GM12878 (cell line): ENCODE results near the gene JAKMIP1. TPM values are rescaled to one million over a fixed set of nuclear protein-coding genes. Genes with fewer than 3 reads are reported as not detected.

ENCODE experiments used
- ATAC-seq: fragments of 200-7000 bp; cut with Tn5 transposase; 3 replicates; pipeline ENCODE4 v1.9.1; 2020; ENCODE audit warnings: mild to moderate bottlenecking, moderate library complexity
- BruUV-seq: library from RNA; stranded (reverse); fragments of 400-500 nt; replicated peaks from 2 replicates; lab custom pipeline; 2021; lab: Mats Ljungman, UMichigan
- CTCF ChIA-PET: fragments of 300-600 bp; sonication (Branson Sonifier 250); formaldehyde crosslinking; extraction: SDS; loops from one replicate; lab custom pipeline; 2021; ENCODE audit warnings: inconsistent platforms; lab: Yijun Ruan, JAX
- POLR2A ChIA-PET: fragments of 350-600 bp; formaldehyde crosslinking; extraction: SDS; loops from one replicate; lab custom pipeline; 2021; ENCODE audit warnings: inconsistent platforms; lab: Charles Lee
- RAD21 ChIA-PET: fragments of 300-600 bp; sonication (Branson Sonifier 250); formaldehyde crosslinking; loops from one replicate; lab custom pipeline; 2023; ENCODE audit warnings: antibody characterized with exemption; ENCODE audit not compliant: unreplicated experiment; lab: Charles Lee
- SMC1A ChIA-PET: fragments of 300-600 bp; sonication (Branson Sonifier 250); formaldehyde crosslinking; loops from one replicate; lab custom pipeline; 2023; ENCODE audit not compliant: unreplicated experiment, uncharacterized antibody; lab: Charles Lee
- DNase-seq: peaks from one replicate; pipeline ENCODE4 v3.0.0-alpha.2; 2011; ENCODE audit warnings: low read depth, low spot score
- FAIRE-seq: peaks from 3 replicates; lab custom pipeline; 2011; peaks lifted over from hg19 to GRCh38; lab: Jason Lieb, UNC
- H2AFZ ChIP-seq: 2 replicates; pipeline ENCODE4 v1.6.0; 2011; ENCODE audit warnings: low read depth, low read length, control low read depth; ENCODE audit not compliant: control insufficient read depth
- H3K27ac ChIP-seq: 2 replicates; pipeline ENCODE4 v1.5.1; 2011; ENCODE audit warnings: control low read depth; ENCODE audit not compliant: control insufficient read depth, insufficient read depth
- H3K27me3 ChIP-seq, 2 experiments: replicated peaks in 1 of 2; 2 replicates each; pipeline versions ENCODE4 v1.6.0 to v1.6.1; 2011; ENCODE audit warnings: low read length in 1 of 2; ENCODE audit not compliant: control insufficient read depth in 2 of 2, insufficient read depth in 2 of 2
- H3K36me3 ChIP-seq, 2 experiments: 2 replicates each; pipeline ENCODE4 v1.5.1; 2011; ENCODE audit warnings: low read length in 1 of 2; ENCODE audit not compliant: control insufficient read depth in 2 of 2, insufficient read depth in 2 of 2
- H3K4me1 ChIP-seq: 2 replicates; pipeline ENCODE4 v1.6.1; 2011; ENCODE audit warnings: mild to moderate bottlenecking, low read length, moderate library complexity, mixed read lengths; ENCODE audit not compliant: control insufficient read depth, insufficient read depth
- H3K4me2 ChIP-seq: 2 replicates; pipeline ENCODE4 v1.6.0; 2011; ENCODE audit warnings: control low read depth; ENCODE audit not compliant: control insufficient read depth, insufficient read depth
- H3K4me3 ChIP-seq: fragments of 200-600 bp; sonication (generic); 2 replicates; pipeline ENCODE4 v1.5.1; 2016
- H3K79me2 ChIP-seq: 2 replicates; pipeline ENCODE4 v1.6.0; 2011; ENCODE audit warnings: low read length; ENCODE audit not compliant: control insufficient read depth, insufficient read depth
- H3K9ac ChIP-seq: 2 replicates; pipeline ENCODE4 v1.8.0; 2011; ENCODE audit warnings: low read length, control low read depth, mixed read lengths; ENCODE audit not compliant: control insufficient read depth, insufficient read depth
- H3K9me3 ChIP-seq: replicated peaks from 3 replicates; pipeline ENCODE4 v1.5.1; 2011; ENCODE audit warnings: mild to moderate bottlenecking, low read length; ENCODE audit not compliant: control insufficient read depth, insufficient read depth
- H4K20me1 ChIP-seq: 2 replicates; pipeline ENCODE4 v1.6.0; 2011; ENCODE audit not compliant: control insufficient read depth, insufficient read depth
- ASH2L ChIP-seq: fragments of 300-600, 200-600 bp; sonication (generic); IDR thresholded peaks from 2 replicates; pipeline ENCODE4 v1.6.1; 2017; ENCODE audit warnings: low read depth, mild to moderate bottlenecking, borderline replicate concordance
- EP300 ChIP-seq, 2 experiments: fragments of 150-350 bp in 1 of 2; IDR thresholded peaks; 2 replicates each; pipeline ENCODE4 v1.6.1; 2011 to 2012; ENCODE audit warnings: low read depth in 2 of 2, low read length in 2 of 2, borderline replicate concordance in 1 of 2, improper control_type of control experiment in 1 of 2, inconsistent platforms in 1 of 2; ENCODE audit not compliant: control insufficient read depth in 1 of 2
- ESRRA ChIP-seq: IDR thresholded peaks from 2 replicates; pipeline ENCODE4 v1.6.1; 2012; ENCODE audit warnings: mild to moderate bottlenecking, low read length, improper control_type of control experiment
- GATAD2B ChIP-seq: fragments of 450-650 bp; conservative IDR thresholded peaks from 2 replicates; pipeline ENCODE4 v1.6.1; 2017; ENCODE audit warnings: low read depth, mild to moderate bottlenecking, moderate library complexity
- MXI1 ChIP-seq: fragments of 150-350 bp; IDR thresholded peaks from 2 replicates; pipeline ENCODE4 v1.6.1; 2011; ENCODE audit warnings: low read depth, mild to moderate bottlenecking, inconsistent platforms, low read length, improper control_type of control experiment
- NFXL1 ChIP-seq: fragments of 450-650 bp; IDR thresholded peaks from 2 replicates; pipeline ENCODE4 v1.6.1; 2017; ENCODE audit warnings: antibody characterized with exemption, mild to moderate bottlenecking, borderline replicate concordance
- PAX8 ChIP-seq: fragments of 450-650 bp; IDR thresholded peaks from 2 replicates; pipeline ENCODE4 v1.6.1; 2017; ENCODE audit warnings: mild to moderate bottlenecking, moderate library complexity
- PML ChIP-seq: IDR thresholded peaks from 2 replicates; pipeline ENCODE4 v1.6.1; 2012; ENCODE audit warnings: low read length, inconsistent platforms
- POLR2A ChIP-seq: IDR thresholded peaks from 2 replicates; pipeline ENCODE4 v1.6.1; 2011; ENCODE audit warnings: low read depth, mild to moderate bottlenecking, low read length
- RCOR1 ChIP-seq: conservative IDR thresholded peaks from 2 replicates; pipeline ENCODE4 v1.6.1; 2012; ENCODE audit warnings: low read depth, low read length, improper control_type of control experiment
- SMARCA5 ChIP-seq: fragments of 450-650 bp; IDR thresholded peaks from 2 replicates; pipeline ENCODE4 v1.6.1; 2017; ENCODE audit warnings: mild to moderate bottlenecking
- YBX1 ChIP-seq: fragments of 450-650 bp; IDR thresholded peaks from 2 replicates; pipeline ENCODE4 v1.6.1; 2016; ENCODE audit warnings: antibody characterized with exemption
- WGBS: methylation state at CpG from one replicate; pipeline ENCODE4 v1.1.6; 2016; ENCODE audit warnings: low lambda C conversion rate; ENCODE audit not compliant: insufficient replicate concordance, insufficient coverage; ENCODE audit errors: missing lambda C conversion rate; 5-methylcytosine and 5-hydroxymethylcytosine counted together
- in situ Hi-C: fragments of 300-500 bp; cut with MboI; formaldehyde crosslinking; loops from 9 replicates; pipeline ENCODE4 v1.14.3; 2018; ENCODE audit warnings: mixed read lengths
- intact Hi-C: fragments of 100-400 bp; cut with micrococcal nuclease; formaldehyde crosslinking; loops from one replicate; pipeline ENCODE4 v1.14.2; 2022; ENCODE audit not compliant: unreplicated experiment
- polyA plus RNA-seq, 11 experiments: library from polyadenylated mRNA; depleted of rRNA in 4 of 11; unstranded in 6 of 11; stranded (reverse) in 5 of 11; fragments of >200 nt; fragmentation: Nextera tagmentation in 4 of 11; fragmentation: Illumina TruSeq in 1 of 11; extraction: Ambion mirVana in 4 of 11; extraction: Trizol in 1 of 11; gene quantifications; 1 replicate in 1 of 11; 2 replicates in 10 of 11; pipeline versions ENCODE4 v1.2.1 to v1.2.3, GENCODE V29; 2011 to 2016; ENCODE audit warnings: inconsistent platforms in 2 of 11, missing spikeins in 2 of 11, low read depth in 1 of 11
- total RNA-seq, 4 experiments: library from RNA; depleted of rRNA in 3 of 4; stranded (reverse); fragments of >200 nt in 3 of 4; fragmentation: Illumina TruSeq in 1 of 4; extraction: Trizol in 1 of 4; gene quantifications; 2 replicates each; pipeline versions ENCODE4 v1.2.1 to v1.2.3, GENCODE V29; 2013 to 2021
- TF ChIP-seq, protein P1 (sequence below): fragments of 450-650 bp; IDR thresholded peaks from 2 replicates; pipeline ENCODE4 v1.6.1; 2018; ENCODE audit warnings: mild to moderate bottlenecking, low read depth, moderate library complexity; ENCODE audit not compliant: partially characterized antibody
- TF ChIP-seq, protein P2 (sequence below): fragments of 450-650 bp; formaldehyde crosslinking; IDR thresholded peaks from 2 replicates; pipeline ENCODE4 v1.4.0; 2022; ENCODE audit warnings: mild to moderate bottlenecking, moderate library complexity
- TF ChIP-seq, protein P3 (sequence below): IDR thresholded peaks from 2 replicates; pipeline ENCODE4 v1.6.1; 2011; ENCODE audit warnings: mild to moderate bottlenecking, low read depth, low read length, moderate library complexity; ENCODE audit not compliant: insufficient replicate concordance

JAKMIP1 gene
- total and polyA plus RNA-seq, 10 of the 15 experiments (the other 5 are each of a cell fraction or from before 2014, with no cell fraction given), result 0.52 to 16.7 (median 12.3) TPM

DNA sequence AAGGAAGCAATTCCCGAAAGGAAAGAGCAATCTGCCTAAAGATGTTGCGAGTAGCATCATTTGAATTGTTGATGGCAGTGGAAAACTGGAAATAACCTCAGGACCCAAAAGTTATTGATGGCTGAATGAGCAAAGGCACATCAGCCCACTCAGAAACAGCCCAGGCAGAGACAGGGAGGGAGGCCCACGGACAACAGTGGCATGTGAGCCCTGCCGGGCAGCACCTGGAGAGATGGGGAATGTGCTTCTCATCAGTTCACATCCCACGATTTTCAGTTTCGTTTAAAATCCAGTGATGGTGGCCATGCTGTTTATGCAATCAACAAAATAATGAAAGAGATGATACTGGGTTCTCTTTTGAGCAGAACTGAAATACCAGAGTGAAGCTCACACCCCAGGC, 80.0 kb downstream of the JAKMIP1 start:
- FAIRE-seq (no peak), DNase-seq (no peak), ATAC-seq (no peak)
- in situ Hi-C loops, result no loop called here
- RAD21 ChIA-PET, result interaction anchor here (1.3 kb wide), 1 partner anchor 130 kb away, joined by 3 read pairs; no protein-coding TSS in a partner anchor
- H4K20me1 ChIP-seq, result no peaks in the 10 kb centered on the region
- no peaks in the 10 kb centered on the region for H3K79me2 ChIP-seq
- H3K36me3 ChIP-seq, result no peaks in the 10 kb centered on the region
- no peak overlapping the region for H3K9ac ChIP-seq
- intact Hi-C loops, result no loop called here
- no peaks in the 10 kb centered on the region for H3K27me3 ChIP-seq
- SMC1A ChIA-PET, result interaction anchor here (1.0 kb wide), 2 partner anchors 60 to 81 kb away, joined by 3 to 4 read pairs; no protein-coding TSS in a partner anchor
- no peak overlapping the region for H3K4me2 ChIP-seq
- BruUV-seq, result no TSS peak
- 71% methylated on average over 6 of the region's 6 CpGs for WGBS
- no peak overlapping the region for H3K27ac ChIP-seq
- H3K9me3 ChIP-seq, result no peaks in the 10 kb centered on the region
- POLR2A ChIA-PET, result no interaction called here
- no peak overlapping the region for H2AFZ ChIP-seq
- no peak overlapping the region for H3K4me3 ChIP-seq
- no peaks in the 10 kb centered on the region for H3K4me1 ChIP-seq
- CTCF ChIA-PET, result interaction anchor here (0.7 to 1.4 kb wide), 2 partner anchors 9 to 131 kb away, joined by 3 read pairs; no protein-coding TSS in a partner anchor
- TF ChIP-seq POLR2A, result no peak
- no peak for TF ChIP-seq SMARCA5
- TF ChIP-seq MXI1, result no peak
- TF ChIP-seq, protein P1, sequence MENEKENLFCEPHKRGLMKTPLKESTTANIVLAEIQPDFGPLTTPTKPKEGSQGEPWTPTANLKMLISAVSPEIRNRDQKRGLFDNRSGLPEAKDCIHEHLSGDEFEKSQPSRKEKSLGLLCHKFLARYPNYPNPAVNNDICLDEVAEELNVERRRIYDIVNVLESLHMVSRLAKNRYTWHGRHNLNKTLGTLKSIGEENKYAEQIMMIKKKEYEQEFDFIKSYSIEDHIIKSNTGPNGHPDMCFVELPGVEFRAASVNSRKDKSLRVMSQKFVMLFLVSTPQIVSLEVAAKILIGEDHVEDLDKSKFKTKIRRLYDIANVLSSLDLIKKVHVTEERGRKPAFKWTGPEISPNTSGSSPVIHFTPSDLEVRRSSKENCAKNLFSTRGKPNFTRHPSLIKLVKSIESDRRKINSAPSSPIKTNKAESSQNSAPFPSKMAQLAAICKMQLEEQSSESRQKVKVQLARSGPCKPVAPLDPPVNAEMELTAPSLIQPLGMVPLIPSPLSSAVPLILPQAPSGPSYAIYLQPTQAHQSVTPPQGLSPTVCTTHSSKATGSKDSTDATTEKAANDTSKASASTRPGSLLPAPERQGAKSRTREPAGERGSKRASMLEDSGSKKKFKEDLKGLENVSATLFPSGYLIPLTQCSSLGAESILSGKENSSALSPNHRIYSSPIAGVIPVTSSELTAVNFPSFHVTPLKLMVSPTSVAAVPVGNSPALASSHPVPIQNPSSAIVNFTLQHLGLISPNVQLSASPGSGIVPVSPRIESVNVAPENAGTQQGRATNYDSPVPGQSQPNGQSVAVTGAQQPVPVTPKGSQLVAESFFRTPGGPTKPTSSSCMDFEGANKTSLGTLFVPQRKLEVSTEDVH, result no peak
- TF ChIP-seq, protein P2, sequence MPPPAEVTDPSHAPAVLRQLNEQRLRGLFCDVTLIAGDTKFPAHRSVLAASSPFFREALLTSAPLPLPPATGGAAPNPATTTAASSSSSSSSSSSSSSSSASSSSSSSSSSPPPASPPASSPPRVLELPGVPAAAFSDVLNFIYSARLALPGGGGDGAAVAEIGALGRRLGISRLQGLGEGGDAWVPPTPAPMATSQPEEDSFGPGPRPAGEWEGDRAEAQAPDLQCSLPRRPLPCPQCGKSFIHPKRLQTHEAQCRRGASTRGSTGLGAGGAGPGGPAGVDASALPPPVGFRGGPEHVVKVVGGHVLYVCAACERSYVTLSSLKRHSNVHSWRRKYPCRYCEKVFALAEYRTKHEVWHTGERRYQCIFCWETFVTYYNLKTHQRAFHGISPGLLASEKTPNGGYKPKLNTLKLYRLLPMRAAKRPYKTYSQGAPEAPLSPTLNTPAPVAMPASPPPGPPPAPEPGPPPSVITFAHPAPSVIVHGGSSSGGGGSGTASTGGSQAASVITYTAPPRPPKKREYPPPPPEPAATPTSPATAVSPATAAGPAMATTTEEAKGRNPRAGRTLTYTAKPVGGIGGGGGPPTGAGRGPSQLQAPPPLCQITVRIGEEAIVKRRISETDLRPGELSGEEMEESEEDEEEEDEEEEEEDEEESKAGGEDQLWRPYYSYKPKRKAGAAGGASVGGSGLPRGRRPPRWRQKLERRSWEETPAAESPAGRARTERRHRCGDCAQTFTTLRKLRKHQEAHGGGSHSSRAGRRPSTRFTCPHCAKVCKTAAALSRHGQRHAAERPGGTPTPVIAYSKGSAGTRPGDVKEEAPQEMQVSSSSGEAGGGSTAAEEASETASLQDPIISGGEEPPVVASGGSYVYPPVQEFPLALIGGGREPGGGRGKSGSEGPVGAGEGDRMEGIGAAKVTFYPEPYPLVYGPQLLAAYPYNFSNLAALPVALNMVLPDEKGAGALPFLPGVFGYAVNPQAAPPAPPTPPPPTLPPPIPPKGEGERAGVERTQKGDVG (CRISPR knock-in tag), result no peak
- no peak for TF ChIP-seq PML
- no peak for TF ChIP-seq PAX8
- no peak for TF ChIP-seq YBX1
- TF ChIP-seq GATAD2B, result no peak
- TF ChIP-seq, protein P3, sequence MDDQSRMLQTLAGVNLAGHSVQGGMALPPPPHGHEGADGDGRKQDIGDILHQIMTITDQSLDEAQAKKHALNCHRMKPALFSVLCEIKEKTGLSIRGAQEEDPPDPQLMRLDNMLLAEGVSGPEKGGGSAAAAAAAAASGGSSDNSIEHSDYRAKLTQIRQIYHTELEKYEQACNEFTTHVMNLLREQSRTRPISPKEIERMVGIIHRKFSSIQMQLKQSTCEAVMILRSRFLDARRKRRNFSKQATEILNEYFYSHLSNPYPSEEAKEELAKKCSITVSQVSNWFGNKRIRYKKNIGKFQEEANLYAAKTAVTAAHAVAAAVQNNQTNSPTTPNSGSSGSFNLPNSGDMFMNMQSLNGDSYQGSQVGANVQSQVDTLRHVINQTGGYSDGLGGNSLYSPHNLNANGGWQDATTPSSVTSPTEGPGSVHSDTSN, result no peak
- TF ChIP-seq ASH2L, result no peak
- TF ChIP-seq NFXL1, result no peak
- TF ChIP-seq RCOR1, result no peak
- TF ChIP-seq ESRRA, result no peak
- no peak for TF ChIP-seq EP300 (IDR thresholded peaks at IDR 0.05; ENCODE audit: borderline replicate concordance in 1 of 2, control insufficient read depth in 1 of 2, low read depth in 2 of 2, low read length in 2 of 2)
